Adrenal gland (tissue), 12 donors: ENCODE measurements around the gene DOCK6. TPM values are rescaled to one million over a fixed set of nuclear protein-coding genes. Genes with fewer than 3 reads are reported as not detected.
A peak's percentile ranks its signal among the peaks of the same experiment; 100 is the strongest.

Experiments used
- DNase-seq, 7 donors: peaks; one replicate each; pipeline ENCODE4 v3.0.0-alpha.2; 2019 to 2020
- H3K27ac ChIP-seq, 5 donors: fragments of 200-600 bp; sonication (generic) in 4 of 5; 1 replicate in 3 of 5; 2 replicates in 2 of 5; pipeline versions ENCODE4 v1.5.1 to v1.8.0; 2016 to 2020; ENCODE audit warnings: mild to moderate bottlenecking in 1 of 5
- H3K27me3 ChIP-seq: fragments of 200-600 bp; 2 replicates; pipeline ENCODE4 v1.8.0; 2021
- H3K36me3 ChIP-seq, 2 donors: fragments of 200-600 bp; replicated peaks in 1 of 2; 1 replicate in 1 of 2; 2 replicates in 1 of 2; pipeline versions ENCODE4 v1.5.1 to v1.8.0; 2018 to 2022
- H3K4me1 ChIP-seq, 2 donors: fragments of 200-600 bp; replicated peaks in 1 of 2; 1 replicate in 1 of 2; 2 replicates in 1 of 2; pipeline versions ENCODE4 v1.5.1 to v1.8.0; 2018 to 2021
- H3K4me3 ChIP-seq, 4 donors: fragments of 200-600 bp; sonication (generic) in 3 of 4; one replicate each; pipeline ENCODE4 v1.5.1; 2016 to 2018
- H3K9me3 ChIP-seq, 3 donors: fragments of 200-600 bp; sonication (generic) in 1 of 3; replicated peaks in 1 of 3; 1 replicate in 2 of 3; 2 replicates in 1 of 3; pipeline versions ENCODE4 v1.5.1 to v1.8.0; 2016 to 2021
- CTCF ChIP-seq, 6 experiments: fragments of 450-650 bp in 4 of 6; fragments of 200-600 bp in 2 of 6; sonication (generic) in 1 of 6; IDR thresholded peaks; 1 replicate in 5 of 6; 2 replicates in 1 of 6; pipeline versions ENCODE4 v1.5.1 to v1.8.0; 2016 to 2021; ENCODE audit warnings: antibody characterized with exemption in 6 of 6, mild to moderate bottlenecking in 2 of 6, moderate library complexity in 1 of 6
- POLR2A ChIP-seq, 2 donors: fragments of 450-650 bp; IDR thresholded peaks; one replicate each; pipeline ENCODE4 v1.6.1; 2017; ENCODE audit warnings: antibody characterized with exemption in 2 of 2, mild to moderate bottlenecking in 2 of 2, moderate library complexity in 1 of 2
- WGBS, 4 donors: extraction: QIAGEN DNeasy Blood & Tissue Kit in 2 of 4; methylation state at CpG; one replicate each; pipeline versions ENCODE4 v1.1.5 to v1.1.7; 2013 to 2017; 5-methylcytosine and 5-hydroxymethylcytosine counted together
- intact Hi-C, 2 donors: fragments of 100-400 bp; cut with DNase I; formaldehyde crosslinking; loops; one replicate each; pipeline versions ENCODE4 v1.14.1 to v1.15.0; 2022 to 2023
- polyA plus RNA-seq, 3 donors: library from polyadenylated mRNA; stranded (reverse); fragments of 200-250 nt in 2 of 3; fragments of 350-450 nt in 1 of 3; fragmentation: Illumina TruSeq in 1 of 3; extraction: RNeasy Lipid Tissue Mini Kit (QIAGEN cat#74804) in 1 of 3; gene quantifications; one replicate each; pipeline ENCODE4 v1.2.3, GENCODE V29; 2013 to 2014
- total RNA-seq, 9 donors: library from RNA; depleted of rRNA in 4 of 9; stranded (reverse); fragments of >200 nt in 4 of 9; fragments of 120-200 nt in 1 of 9; fragmentation: NEBNext Ultra II Directional in 1 of 9; extraction: Animal tissue kit (Norgen Biotek cat#: 25700) in 1 of 9; gene quantifications; one replicate each; pipeline versions ENCODE4 v1.1.0 to v1.2.4, GENCODE V29; 2013 to 2023
- donor health status: healthy with polysubstance abuse.
- donor health status: Bipolar disorder and iron deficiency.
- donor health status: DM: yes; HTN: yes; CAD: no.
- donor health status: DM: no; HTN: no; CAD: no.
- donor health status: DM: no; HTN: no; CAD: no.
- donor health status: DM: yes; HTN: yes; CAD: no.

The DOCK6 gene
- total and polyA plus RNA-seq, 12 donors = 4.5 to 152 (median 38.3) TPM

GRCh38 chr19:11198769-11199424 lies 63.4 kb downstream of the DOCK6 start:
- Histone ChIP-seq H3K27ac (peak overlapping the region in 2 of 5 donors; percentile 26 to 52), H3K36me3 (peaks cover 0 to 4% of the 10 kb centered on the region in 2 donors), H3K4me1 (peaks cover 36 to 46% of the 10 kb centered on the region in 2 donors), H3K9me3 (no peaks in the 10 kb centered on the region), H3K4me3 (no peak overlapping the region), H3K27me3 (no peaks in the 10 kb centered on the region)
- intact Hi-C loops = no loop called here
- TF ChIP-seq POLR2A (IDR thresholded peaks at IDR 0.05) = no peak
- DNase-seq = peak in 1 of 7 donors; percentile 34
- WGBS, 4 donors = 51 to 66% (median 54%) methylated on average over 6 to 7 of the region's 7 CpGs

- H3K4me3 ChIP-seq = peak overlapping the region in 1 of 4 donors; percentile 83
- no peaks in the 10 kb centered on the region for H3K27me3 ChIP-seq
- no peak for DNase-seq
- WGBS, 4 donors = 55 to 66% (median 63%) methylated on average over 7 of the region's 7 CpGs
- peak overlapping the region in 4 of 5 donors; percentile 76 to 95 (median 82) for H3K27ac ChIP-seq
- intact Hi-C loops = no loop called here
- TF ChIP-seq CTCF (IDR thresholded peaks at IDR 0.05) (no peak), POLR2A (IDR thresholded peaks at IDR 0.05) (no peak)
- no peaks in the 10 kb centered on the region for H3K9me3 ChIP-seq
- peaks cover 0 to 12% of the 10 kb centered on the region in 2 donors for H3K36me3 ChIP-seq
- peaks cover 31 to 39% of the 10 kb centered on the region in 2 donors for H3K4me1 ChIP-seq
These were observed 64.2 kb downstream of the DOCK6 start for GRCh38 chr19:11198175-11198534.

GRCh38 chr19:11197291-11198174 lies 64.8 kb downstream of the DOCK6 start, which contains the start of gene KANK2:
Gene KANK2, minus strand, starts transcription at chr19:11197545. Its CDS starts 3,034 bp downstream, at chr19:11194511.
- Histone ChIP-seq H3K4me3 (peak within 1 kb of the TSS; percentile 60 to 83 (median 67)), H3K4me1 (peaks cover 26 to 33% of the 10 kb centered on the region in 2 donors), H3K9me3 (no peaks in the 10 kb centered on the region), H3K27me3 (no peaks in the 10 kb centered on the region), H3K36me3 (peaks cover 0 to 18% of the 10 kb centered on the region in 2 donors), H3K27ac (peak within 1 kb of the TSS; percentile 60 to 95 (median 77))
- peak; percentile 85 to 91 (median 88) for DNase-seq
- TF ChIP-seq POLR2A (IDR thresholded peaks at IDR 0.05) (peak in 1 of 2 donors; percentile 65), CTCF (IDR thresholded peaks at IDR 0.05) (peak in 1 of 6 experiments; percentile 30)
- 0 to 2% (median 1%) methylated on average over 1 to 72 of the region's 78 CpGs for WGBS, 4 donors
- intact Hi-C loops = no loop called here

GRCh38 chr19:11196406-11197287 lies 65.7 kb downstream of the DOCK6 start:
- H3K27me3 ChIP-seq = no peaks in the 10 kb centered on the region
- H3K9me3 ChIP-seq = no peaks in the 10 kb centered on the region
- DNase-seq = peak in 3 of 7 donors; percentile 42 to 54 (median 46)
- peak overlapping the region; percentile 60 to 83 (median 67) for H3K4me3 ChIP-seq
- TF ChIP-seq CTCF (IDR thresholded peaks at IDR 0.05) (no peak), POLR2A (IDR thresholded peaks at IDR 0.05) (no peak)
- peak overlapping the region; percentile 53 to 95 (median 77) for H3K27ac ChIP-seq
- H3K4me1 ChIP-seq = peaks cover 29 to 34% of the 10 kb centered on the region in 2 donors
- intact Hi-C loops = no loop called here
- H3K36me3 ChIP-seq = peaks cover 0 to 25% of the 10 kb centered on the region in 2 donors
- 13 to 22% (median 16%) methylated on average over 15 to 46 of the region's 47 CpGs for WGBS, 4 donors
